Ramos (cell line): ENCODE measurements around the gene SIRT5.

Experiments used
- in situ Hi-C: fragments of 300-500 bp; cut with MboI; formaldehyde crosslinking; loops from one replicate; pipeline ENCODE4 v1.14.3; 2022; ENCODE audit warnings: low sequenced_read_pairs; ENCODE audit not compliant: unreplicated experiment

The SIRT5 gene

DNA sequence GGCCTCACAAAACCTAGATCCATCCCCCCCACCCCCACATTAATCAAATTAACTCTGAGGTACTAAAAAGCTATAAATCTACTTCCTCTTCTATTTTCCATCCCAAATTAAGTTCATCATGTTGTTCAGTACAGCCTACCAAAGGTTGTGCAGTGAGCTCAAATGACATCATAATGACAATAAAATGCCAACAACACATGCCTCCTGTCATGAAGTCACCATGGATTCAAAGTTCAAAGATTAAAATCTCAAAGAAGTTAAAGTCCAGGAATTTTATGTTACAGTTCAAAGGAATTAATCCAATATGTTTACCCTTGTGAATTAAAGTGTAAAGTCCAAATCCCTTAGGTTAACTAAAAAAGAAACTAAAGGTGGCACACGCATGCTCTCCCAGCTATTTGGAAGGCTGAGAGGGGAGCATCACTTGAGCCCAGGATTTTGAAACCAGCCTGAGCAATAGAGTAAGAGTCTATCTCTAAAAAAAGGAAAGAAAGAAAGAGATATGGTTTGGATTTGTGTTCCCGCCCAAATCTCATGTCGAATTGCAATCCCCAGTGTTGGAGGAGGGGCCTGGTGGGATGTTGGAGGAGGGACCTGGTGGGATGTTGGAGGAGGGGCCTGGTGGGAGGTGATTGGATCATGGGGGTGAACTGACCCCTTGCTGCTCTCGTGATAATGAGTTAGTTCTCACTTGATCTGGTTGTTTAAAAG, 25.7 kb upstream of the SIRT5 start:
- in situ Hi-C loops: no loop called here

DNA sequence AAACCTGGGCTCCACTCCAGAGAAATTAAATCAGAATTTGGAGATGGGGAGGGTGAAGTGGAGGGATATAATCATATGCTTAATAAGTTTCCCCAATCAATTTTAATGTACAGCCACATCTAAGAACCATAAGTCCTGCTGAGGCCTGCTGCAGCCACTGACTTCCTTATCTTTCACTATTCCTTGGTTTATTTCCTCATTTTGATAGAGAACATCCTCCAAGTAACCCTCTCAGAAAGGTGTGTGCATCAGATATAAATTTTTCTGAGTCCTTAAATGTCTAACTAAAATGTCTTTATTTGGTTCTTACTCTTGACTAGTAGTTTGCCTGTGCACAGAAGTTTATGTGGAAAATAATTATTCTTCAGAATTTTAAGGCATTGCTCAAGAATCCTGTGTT, 23.7 kb upstream of the SIRT5 start:
- in situ Hi-C loops: no loop called here

DNA sequence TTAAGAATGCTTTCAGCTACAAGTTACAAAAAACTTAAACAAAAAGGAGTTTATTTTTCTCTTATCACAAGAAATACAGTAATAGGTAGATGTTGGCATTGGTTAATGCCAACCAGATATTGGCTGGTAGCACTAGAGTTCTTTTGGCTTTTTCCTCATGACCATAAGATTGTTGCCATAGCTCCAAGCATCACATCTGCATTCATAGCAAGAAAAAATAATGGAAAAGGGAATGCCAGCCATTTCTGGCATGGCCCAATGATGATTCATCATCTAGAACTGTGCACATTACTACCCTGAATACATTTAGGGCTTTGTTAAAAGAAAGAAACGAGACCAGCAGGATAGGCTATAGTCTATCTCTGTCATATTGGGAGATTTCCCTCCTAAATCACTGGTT, 20.8 kb upstream of the SIRT5 start:
- in situ Hi-C loops: no loop called here

- in situ Hi-C loops: no loop called here
Observed at GRCh38 chr6:13554929-13555333, 19.5 kb upstream of the SIRT5 start.

- in situ Hi-C loops: no loop called here
Observed at GRCh38 chr6:13557841-13558240, 16.6 kb upstream of the SIRT5 start.

- in situ Hi-C loops: no loop called here
Observed at GRCh38 chr6:13558718-13559117, 15.7 kb upstream of the SIRT5 start.

GRCh38 chr6:13559251-13559650, 15.2 kb upstream of the SIRT5 start:
- in situ Hi-C loops: no loop called here

- in situ Hi-C loops: no loop called here
Observed at GRCh38 chr6:13559968-13560650, 14.3 kb upstream of the SIRT5 start.

- in situ Hi-C loops: no loop called here
Observed at GRCh38 chr6:13560651-13561044, 13.8 kb upstream of the SIRT5 start.

GRCh38 chr6:13561624-13562267, 12.7 kb upstream of the SIRT5 start:
- in situ Hi-C loops: no loop called here

DNA sequence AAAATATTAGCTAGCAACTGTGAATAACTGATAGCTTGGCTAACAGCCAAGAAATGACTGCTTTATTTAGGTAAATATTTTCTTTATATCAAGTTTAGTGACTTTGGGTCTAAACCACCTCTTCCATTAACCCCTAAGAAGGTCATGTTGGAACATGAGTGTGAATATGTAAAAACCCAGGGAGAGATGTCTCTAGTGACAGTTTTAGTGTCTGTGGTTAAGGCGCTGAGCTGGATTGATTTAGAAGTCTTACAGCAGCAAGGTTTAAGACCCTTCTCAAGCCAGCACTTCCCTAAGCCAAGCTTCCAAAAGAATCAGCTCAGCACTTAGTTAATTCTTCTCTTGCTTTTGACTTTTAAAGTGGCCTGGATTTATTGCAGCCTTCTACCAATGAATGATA, 11.4 kb upstream of the SIRT5 start:
- in situ Hi-C loops: no loop called here

- in situ Hi-C loops: no loop called here
Observed at GRCh38 chr6:13565921-13566320, 8.5 kb upstream of the SIRT5 start.

GRCh38 chr6:13566500-13566899, 7.9 kb upstream of the SIRT5 start:
- in situ Hi-C loops: no loop called here

DNA sequence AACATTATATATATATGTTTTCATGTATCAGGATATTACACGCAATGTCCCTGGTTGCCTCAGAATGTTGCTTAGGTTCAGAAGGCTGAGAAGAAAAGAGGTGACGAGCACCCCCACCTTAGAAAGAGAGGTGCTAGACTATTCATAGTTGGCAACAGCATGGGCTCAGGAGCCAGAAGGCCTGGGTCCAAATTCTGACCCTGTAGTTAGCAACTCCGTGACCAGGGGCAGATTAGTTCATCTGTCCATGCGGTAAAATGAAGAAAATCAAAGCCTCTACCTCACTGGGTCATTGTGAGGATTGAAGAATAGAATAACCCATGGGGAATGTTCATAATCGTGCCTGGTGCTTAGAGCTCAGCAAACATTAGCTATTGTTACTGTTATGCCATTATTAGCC, 5.4 kb upstream of the SIRT5 start:
- in situ Hi-C loops: no loop called here

- in situ Hi-C loops: no loop called here
Observed at GRCh38 chr6:13572240-13572639, 2.2 kb upstream of the SIRT5 start.

DNA sequence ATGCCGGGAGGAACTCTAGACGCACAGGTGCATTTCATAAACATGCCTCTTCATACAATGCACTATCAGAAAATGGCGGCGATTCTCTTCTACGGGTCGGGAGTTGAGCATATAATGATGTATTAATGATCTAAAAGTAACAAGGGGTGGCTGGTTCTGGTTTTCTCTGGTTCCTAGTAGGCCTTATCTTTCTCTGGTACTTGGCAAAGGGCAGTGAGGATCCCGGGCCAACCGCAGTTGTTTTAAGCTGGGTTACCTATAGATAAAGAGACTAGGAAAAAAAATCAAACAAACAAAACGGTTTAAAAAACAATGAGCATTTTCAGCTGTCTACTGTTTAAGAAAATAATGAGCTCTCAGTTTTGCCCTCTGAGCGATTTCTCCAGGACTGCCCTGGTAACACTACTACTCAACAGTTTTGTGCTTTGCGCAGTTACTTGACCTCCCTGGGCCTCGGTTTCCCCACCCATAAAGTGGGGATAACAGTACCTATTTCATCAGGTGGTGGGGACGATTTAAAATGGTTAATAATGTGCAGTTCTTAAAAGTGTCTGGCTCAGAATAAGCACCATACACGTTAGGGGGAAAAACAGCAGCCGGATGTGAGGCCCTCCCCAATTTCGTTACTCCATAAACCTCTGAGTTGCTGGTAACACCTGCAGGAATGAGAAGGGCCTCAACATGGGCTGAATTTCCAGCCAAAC, 1.3 kb upstream of the SIRT5 start:
- in situ Hi-C loops: no loop called here

DNA sequence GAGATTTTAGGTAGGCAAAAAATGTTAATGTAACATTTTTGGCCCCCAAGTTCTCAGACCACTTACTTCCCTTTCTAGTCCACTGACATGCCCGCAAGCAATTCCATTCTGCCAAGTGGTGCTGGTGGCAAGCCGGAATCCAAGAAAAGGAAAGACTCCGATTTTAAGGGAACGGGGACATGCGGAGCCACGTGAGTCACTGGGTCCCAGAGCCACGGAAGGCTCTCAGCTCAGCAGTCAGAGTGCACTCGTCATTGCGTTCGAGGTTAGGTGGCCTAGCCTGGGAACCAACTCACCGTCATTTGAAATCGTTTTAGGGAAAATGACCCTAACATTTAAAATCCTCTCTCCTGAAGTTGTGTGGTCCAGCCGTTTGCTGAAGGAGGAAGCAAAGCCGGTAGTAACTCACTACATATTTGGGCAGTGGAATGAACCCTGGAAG, 711 bp upstream of the SIRT5 start:
- in situ Hi-C loops: no loop called here

DNA sequence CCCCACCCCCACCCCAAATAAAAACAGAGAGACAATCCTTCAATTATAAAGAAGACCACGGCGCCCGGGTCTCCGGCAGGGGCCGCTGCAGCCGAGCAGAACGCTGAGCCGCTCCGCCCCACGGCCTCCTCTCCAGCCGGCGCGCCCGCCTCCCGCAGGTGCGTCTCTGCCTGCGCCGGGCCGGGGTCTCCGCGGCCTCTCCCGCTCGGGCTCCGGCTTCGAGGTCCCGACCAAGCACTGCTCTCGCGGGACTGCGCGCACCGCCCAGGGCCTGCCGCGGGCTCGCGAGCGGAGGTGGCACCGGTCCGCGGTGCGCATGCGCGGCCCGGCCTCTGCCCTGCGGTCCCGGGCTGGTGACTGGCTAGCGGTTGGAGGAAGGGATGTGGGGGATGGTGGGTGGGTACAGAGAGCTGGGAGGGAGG, 241 bp upstream of the SIRT5 start:
- in situ Hi-C loops: no loop called here

GRCh38 chr6:13575377-13575775, 975 bp downstream of the SIRT5 start:
- in situ Hi-C loops: no loop called here

- in situ Hi-C loops: no loop called here
Observed at GRCh38 chr6:13576017-13576416, 1.6 kb downstream of the SIRT5 start.

- in situ Hi-C loops: no loop called here
Observed at GRCh38 chr6:13577926-13578325, 3.5 kb downstream of the SIRT5 start.
